Measurements from ENCODE around the gene SPDYE1.

DNA sequence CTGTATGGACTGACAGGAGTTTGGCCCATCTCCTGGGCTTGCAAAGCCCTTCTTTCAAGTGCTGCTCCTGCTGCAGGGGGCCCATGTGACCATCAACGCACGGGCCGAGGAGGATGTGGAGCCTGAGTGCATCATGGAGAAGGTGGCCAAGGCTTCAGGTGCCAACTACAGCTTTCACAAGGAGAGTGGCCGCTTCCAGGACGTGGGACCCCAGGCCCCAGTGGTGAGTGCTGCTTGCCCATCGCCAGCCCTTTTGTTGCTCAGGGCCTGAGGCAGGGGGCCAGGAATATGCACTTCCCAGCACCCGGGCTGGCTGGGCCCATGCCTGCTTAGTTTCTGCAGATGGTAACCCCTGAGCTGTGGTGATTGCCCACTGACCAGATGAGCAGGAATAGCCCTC is 59.0 kb downstream of the SPDYE1 start:
- TF ChIP-seq POLR2A (IDR thresholded peaks at IDR 0.05) (no peak), EP300 (IDR thresholded peaks at IDR 0.05) (no peak)
- TF ChIP-seq, protein P1, sequence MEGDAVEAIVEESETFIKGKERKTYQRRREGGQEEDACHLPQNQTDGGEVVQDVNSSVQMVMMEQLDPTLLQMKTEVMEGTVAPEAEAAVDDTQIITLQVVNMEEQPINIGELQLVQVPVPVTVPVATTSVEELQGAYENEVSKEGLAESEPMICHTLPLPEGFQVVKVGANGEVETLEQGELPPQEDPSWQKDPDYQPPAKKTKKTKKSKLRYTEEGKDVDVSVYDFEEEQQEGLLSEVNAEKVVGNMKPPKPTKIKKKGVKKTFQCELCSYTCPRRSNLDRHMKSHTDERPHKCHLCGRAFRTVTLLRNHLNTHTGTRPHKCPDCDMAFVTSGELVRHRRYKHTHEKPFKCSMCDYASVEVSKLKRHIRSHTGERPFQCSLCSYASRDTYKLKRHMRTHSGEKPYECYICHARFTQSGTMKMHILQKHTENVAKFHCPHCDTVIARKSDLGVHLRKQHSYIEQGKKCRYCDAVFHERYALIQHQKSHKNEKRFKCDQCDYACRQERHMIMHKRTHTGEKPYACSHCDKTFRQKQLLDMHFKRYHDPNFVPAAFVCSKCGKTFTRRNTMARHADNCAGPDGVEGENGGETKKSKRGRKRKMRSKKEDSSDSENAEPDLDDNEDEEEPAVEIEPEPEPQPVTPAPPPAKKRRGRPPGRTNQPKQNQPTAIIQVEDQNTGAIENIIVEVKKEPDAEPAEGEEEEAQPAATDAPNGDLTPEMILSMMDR (IDR thresholded peaks at IDR 0.05): no peak

Measured in ovary (tissue), 3 donors.